ENCODE data around the gene PRXL2A. TPM values are rescaled to one million over a fixed set of nuclear protein-coding genes. Genes with fewer than 3 reads are reported as not detected.
A peak's percentile ranks its signal among the peaks of the same experiment; 100 is the strongest.

The PRXL2A gene
- total and polyA plus RNA-seq, 2 experiments from 2014 or later = 31.8 to 51.7 TPM

DNA sequence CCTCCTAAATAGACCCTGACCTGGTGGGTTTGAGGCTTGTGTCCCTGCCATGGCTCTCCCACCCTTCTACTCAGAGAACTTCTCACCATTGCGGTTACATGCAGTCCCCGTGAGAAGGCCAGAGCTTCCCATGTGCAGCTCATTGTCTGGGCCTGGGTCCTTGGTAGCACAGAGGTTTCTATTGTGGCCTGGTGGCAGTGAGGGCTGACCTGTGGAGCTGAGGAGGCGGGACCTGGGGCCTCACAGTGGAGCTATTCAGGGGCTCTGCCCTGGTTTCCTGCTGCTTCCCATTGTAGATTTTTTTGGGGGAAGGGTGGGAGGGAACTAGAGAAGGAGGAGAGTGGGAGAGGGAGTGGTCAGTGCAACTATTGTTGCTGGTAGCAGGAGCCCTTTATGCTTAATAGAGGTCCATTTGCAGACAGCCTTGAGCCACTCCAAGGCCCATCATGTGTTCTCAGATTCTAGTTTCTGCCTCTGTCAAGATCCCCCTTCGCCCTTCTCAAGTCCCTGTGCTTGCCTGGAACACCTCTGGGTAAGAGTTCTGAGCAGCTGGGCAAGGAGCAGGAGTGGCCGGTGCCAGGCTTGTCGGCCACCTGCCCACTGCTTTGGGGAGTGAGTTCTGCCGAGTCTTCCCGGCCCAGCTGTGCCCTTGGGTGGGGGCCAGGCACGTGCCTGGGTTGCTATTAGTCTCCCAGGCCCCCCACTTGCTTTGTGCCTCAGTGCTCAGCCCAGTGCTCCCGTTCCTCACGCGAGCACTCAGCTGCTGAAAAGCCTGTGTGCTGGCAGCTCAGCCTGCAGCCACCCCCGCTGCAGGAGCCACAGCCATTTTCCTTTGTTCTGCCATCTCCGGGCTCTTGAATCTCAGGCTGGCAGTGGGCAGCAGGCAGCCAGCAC, 56.5 kb downstream of the PRXL2A start:
- Mint-ChIP-seq H3K27ac (peak overlapping the region; percentile 94), H3K4me1 (peaks cover 88% of the 10 kb centered on the region), H3K36me3 (ENCODE audit: low read depth) (peaks cover 5% of the 10 kb centered on the region), H3K9me3 (no peaks in the 10 kb centered on the region), H3K4me3 (peak overlapping the region; percentile 60), H3K27me3 (ENCODE audit: insufficient read depth, low read depth, poor library complexity) (peaks cover 21% of the 10 kb centered on the region)
- peak; percentile 93 for DNase-seq (ENCODE audit: low spot score)
- Histone ChIP-seq H3K36me3 (ENCODE audit: insufficient read depth) (no peaks in the 10 kb centered on the region), H3K9me2 (ENCODE audit: insufficient read depth) (no peaks in the 10 kb centered on the region), H3K79me2 (replicated peaks; ENCODE audit: insufficient read depth) (peaks cover 88% of the 10 kb centered on the region), H4K20me1 (replicated peaks; ENCODE audit: insufficient read depth) (peaks cover 33% of the 10 kb centered on the region), H3F3A (replicated peaks; ENCODE audit: low read depth) (no peaks in the 10 kb centered on the region; the same call in 1 of the 2 replicates), H3K27me3 (ENCODE audit: insufficient read depth) (peaks cover 29% of the 10 kb centered on the region; the same call in 1 of the 2 replicates), H3K27ac (ENCODE audit: low read depth) (peak overlapping the region; percentile 84), H3K4me2 (peak overlapping the region; percentile 72), H3K4me3 (peak overlapping the region; percentile 43), H3K4me1 (ENCODE audit: insufficient read depth) (peaks cover 75% of the 10 kb centered on the region), H2AFZ (no peak overlapping the region)
- ATAC-seq = peak; percentile 80
- no peak for TF ChIP-seq CREB1 (CRISPR knock-in tag; IDR thresholded peaks at IDR 0.05; ENCODE audit: low read depth)
- TF ChIP-seq, protein P1, sequence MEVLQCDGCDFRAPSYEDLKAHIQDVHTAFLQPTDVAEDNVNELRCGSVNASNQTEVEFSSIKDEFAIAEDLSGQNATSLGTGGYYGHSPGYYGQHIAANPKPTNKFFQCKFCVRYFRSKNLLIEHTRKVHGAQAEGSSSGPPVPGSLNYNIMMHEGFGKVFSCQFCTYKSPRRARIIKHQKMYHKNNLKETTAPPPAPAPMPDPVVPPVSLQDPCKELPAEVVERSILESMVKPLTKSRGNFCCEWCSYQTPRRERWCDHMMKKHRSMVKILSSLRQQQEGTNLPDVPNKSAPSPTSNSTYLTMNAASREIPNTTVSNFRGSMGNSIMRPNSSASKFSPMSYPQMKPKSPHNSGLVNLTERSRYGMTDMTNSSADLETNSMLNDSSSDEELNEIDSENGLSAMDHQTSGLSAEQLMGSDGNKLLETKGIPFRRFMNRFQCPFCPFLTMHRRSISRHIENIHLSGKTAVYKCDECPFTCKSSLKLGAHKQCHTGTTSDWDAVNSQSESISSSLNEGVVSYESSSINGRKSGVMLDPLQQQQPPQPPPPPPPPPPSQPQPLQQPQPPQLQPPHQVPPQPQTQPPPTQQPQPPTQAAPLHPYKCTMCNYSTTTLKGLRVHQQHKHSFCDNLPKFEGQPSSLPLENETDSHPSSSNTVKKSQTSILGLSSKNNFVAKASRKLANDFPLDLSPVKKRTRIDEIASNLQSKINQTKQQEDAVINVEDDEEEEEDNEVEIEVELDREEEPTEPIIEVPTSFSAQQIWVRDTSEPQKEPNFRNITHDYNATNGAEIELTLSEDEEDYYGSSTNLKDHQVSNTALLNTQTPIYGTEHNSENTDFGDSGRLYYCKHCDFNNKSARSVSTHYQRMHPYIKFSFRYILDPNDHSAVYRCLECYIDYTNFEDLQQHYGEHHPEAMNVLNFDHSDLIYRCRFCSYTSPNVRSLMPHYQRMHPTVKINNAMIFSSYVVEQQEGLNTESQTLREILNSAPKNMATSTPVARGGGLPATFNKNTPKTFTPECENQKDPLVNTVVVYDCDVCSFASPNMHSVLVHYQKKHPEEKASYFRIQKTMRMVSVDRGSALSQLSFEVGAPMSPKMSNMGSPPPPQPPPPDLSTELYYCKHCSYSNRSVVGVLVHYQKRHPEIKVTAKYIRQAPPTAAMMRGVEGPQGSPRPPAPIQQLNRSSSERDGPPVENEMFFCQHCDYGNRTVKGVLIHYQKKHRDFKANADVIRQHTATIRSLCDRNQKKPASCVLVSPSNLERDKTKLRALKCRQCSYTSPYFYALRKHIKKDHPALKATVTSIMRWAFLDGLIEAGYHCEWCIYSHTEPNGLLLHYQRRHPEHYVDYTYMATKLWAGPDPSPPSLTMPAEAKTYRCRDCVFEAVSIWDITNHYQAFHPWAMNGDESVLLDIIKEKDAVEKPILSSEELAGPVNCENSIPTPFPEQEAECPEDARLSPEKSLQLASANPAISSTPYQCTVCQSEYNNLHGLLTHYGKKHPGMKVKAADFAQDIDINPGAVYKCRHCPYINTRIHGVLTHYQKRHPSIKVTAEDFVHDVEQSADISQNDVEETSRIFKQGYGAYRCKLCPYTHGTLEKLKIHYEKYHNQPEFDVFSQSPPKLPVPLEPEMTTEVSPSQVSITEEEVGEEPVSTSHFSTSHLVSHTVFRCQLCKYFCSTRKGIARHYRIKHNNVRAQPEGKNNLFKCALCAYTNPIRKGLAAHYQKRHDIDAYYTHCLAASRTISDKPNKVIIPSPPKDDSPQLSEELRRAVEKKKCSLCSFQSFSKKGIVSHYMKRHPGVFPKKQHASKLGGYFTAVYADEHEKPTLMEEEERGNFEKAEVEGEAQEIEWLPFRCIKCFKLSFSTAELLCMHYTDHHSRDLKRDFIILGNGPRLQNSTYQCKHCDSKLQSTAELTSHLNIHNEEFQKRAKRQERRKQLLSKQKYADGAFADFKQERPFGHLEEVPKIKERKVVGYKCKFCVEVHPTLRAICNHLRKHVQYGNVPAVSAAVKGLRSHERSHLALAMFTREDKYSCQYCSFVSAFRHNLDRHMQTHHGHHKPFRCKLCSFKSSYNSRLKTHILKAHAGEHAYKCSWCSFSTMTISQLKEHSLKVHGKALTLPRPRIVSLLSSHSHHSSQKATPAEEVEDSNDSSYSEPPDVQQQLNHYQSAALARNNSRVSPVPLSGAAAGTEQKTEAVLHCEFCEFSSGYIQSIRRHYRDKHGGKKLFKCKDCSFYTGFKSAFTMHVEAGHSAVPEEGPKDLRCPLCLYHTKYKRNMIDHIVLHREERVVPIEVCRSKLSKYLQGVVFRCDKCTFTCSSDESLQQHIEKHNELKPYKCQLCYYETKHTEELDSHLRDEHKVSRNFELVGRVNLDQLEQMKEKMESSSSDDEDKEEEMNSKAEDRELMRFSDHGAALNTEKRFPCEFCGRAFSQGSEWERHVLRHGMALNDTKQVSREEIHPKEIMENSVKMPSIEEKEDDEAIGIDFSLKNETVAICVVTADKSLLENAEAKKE (CRISPR knock-in tag; IDR thresholded peaks at IDR 0.05) = peak; percentile 28; the same call in 1 of the 2 replicates
- TF ChIP-seq, protein P2, sequence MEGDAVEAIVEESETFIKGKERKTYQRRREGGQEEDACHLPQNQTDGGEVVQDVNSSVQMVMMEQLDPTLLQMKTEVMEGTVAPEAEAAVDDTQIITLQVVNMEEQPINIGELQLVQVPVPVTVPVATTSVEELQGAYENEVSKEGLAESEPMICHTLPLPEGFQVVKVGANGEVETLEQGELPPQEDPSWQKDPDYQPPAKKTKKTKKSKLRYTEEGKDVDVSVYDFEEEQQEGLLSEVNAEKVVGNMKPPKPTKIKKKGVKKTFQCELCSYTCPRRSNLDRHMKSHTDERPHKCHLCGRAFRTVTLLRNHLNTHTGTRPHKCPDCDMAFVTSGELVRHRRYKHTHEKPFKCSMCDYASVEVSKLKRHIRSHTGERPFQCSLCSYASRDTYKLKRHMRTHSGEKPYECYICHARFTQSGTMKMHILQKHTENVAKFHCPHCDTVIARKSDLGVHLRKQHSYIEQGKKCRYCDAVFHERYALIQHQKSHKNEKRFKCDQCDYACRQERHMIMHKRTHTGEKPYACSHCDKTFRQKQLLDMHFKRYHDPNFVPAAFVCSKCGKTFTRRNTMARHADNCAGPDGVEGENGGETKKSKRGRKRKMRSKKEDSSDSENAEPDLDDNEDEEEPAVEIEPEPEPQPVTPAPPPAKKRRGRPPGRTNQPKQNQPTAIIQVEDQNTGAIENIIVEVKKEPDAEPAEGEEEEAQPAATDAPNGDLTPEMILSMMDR (conservative IDR thresholded peaks at IDR 0.05; ENCODE audit: low read depth in 2 of 2) = no peak
- TF ChIP-seq POLR2AphosphoS5 (IDR thresholded peaks at IDR 0.05; ENCODE audit: low read depth) = no peak
- no peak for TF ChIP-seq EZH2 (IDR thresholded peaks at IDR 0.05; ENCODE audit: low read depth, unreplicated experiment)
- TF ChIP-seq, protein P3, sequence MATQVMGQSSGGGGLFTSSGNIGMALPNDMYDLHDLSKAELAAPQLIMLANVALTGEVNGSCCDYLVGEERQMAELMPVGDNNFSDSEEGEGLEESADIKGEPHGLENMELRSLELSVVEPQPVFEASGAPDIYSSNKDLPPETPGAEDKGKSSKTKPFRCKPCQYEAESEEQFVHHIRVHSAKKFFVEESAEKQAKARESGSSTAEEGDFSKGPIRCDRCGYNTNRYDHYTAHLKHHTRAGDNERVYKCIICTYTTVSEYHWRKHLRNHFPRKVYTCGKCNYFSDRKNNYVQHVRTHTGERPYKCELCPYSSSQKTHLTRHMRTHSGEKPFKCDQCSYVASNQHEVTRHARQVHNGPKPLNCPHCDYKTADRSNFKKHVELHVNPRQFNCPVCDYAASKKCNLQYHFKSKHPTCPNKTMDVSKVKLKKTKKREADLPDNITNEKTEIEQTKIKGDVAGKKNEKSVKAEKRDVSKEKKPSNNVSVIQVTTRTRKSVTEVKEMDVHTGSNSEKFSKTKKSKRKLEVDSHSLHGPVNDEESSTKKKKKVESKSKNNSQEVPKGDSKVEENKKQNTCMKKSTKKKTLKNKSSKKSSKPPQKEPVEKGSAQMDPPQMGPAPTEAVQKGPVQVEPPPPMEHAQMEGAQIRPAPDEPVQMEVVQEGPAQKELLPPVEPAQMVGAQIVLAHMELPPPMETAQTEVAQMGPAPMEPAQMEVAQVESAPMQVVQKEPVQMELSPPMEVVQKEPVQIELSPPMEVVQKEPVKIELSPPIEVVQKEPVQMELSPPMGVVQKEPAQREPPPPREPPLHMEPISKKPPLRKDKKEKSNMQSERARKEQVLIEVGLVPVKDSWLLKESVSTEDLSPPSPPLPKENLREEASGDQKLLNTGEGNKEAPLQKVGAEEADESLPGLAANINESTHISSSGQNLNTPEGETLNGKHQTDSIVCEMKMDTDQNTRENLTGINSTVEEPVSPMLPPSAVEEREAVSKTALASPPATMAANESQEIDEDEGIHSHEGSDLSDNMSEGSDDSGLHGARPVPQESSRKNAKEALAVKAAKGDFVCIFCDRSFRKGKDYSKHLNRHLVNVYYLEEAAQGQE (IDR thresholded peaks at IDR 0.05; ENCODE audit: unreplicated experiment) = no peak
- TF ChIP-seq NANOG (IDR thresholded peaks at IDR 0.05; ENCODE audit: borderline replicate concordance) = no peak
- TF ChIP-seq ZNF331 (CRISPR knock-in tag; IDR thresholded peaks at IDR 0.05; ENCODE audit: low read depth) = peak; percentile 50; the same call in 1 of the 2 replicates
- TF ChIP-seq, protein P4, sequence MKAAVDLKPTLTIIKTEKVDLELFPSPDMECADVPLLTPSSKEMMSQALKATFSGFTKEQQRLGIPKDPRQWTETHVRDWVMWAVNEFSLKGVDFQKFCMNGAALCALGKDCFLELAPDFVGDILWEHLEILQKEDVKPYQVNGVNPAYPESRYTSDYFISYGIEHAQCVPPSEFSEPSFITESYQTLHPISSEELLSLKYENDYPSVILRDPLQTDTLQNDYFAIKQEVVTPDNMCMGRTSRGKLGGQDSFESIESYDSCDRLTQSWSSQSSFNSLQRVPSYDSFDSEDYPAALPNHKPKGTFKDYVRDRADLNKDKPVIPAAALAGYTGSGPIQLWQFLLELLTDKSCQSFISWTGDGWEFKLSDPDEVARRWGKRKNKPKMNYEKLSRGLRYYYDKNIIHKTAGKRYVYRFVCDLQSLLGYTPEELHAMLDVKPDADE (IDR thresholded peaks at IDR 0.05) = no peak
- no peak for TF ChIP-seq EZH2phosphoT487 (IDR thresholded peaks at IDR 0.05; ENCODE audit: unreplicated experiment)
- no peak for TF ChIP-seq STAT1 (IDR thresholded peaks at IDR 0.05; ENCODE audit: unreplicated experiment)
- TF ChIP-seq ZNF114 (CRISPR knock-in tag; IDR thresholded peaks at IDR 0.05) = no peak

Data from GM23338 (cell line).